GM12875 (cell line): ENCODE data around the gene HTT.

Experiments
- H3K4me3 ChIP-seq: one replicate; pipeline ENCODE4 v1.5.1; 2011; ENCODE audit warnings: low read depth, low read length, control low read depth
- TF ChIP-seq, protein P1 (sequence below): IDR thresholded peaks from 2 replicates; pipeline ENCODE4 v1.5.1; 2011; ENCODE audit warnings: low read depth, mild to moderate bottlenecking, control low read depth, inconsistent platforms, low read length, moderate library complexity, borderline replicate concordance; ENCODE audit not compliant: insufficient read depth

HTT gene

DNA sequence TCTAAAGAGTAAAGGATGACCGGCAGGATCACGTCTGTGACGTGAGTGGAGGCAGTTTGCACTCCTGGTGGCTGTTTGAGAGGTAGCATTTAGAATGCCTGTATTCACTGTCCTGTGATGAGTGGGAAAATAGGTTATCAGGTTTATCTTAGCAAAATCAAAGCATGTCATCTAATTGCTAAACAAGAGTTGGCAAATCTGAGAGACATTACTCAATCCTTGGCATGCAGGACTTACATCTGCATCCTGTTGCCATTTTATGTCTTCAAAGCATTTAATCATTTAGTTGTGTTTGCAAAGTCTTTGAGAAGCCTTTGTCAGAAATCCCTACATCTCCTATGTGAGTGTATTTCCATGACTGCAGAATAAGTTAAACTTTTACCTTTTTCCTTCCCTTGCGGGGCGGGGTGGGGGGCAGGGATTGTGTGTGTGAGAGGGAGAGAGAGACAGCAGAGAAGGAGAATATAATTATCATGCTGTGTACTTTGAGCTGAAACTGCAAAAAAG is 133.1 kb downstream of the HTT start:
- H3K4me3 ChIP-seq: no peak overlapping the region
- TF ChIP-seq, protein P1, sequence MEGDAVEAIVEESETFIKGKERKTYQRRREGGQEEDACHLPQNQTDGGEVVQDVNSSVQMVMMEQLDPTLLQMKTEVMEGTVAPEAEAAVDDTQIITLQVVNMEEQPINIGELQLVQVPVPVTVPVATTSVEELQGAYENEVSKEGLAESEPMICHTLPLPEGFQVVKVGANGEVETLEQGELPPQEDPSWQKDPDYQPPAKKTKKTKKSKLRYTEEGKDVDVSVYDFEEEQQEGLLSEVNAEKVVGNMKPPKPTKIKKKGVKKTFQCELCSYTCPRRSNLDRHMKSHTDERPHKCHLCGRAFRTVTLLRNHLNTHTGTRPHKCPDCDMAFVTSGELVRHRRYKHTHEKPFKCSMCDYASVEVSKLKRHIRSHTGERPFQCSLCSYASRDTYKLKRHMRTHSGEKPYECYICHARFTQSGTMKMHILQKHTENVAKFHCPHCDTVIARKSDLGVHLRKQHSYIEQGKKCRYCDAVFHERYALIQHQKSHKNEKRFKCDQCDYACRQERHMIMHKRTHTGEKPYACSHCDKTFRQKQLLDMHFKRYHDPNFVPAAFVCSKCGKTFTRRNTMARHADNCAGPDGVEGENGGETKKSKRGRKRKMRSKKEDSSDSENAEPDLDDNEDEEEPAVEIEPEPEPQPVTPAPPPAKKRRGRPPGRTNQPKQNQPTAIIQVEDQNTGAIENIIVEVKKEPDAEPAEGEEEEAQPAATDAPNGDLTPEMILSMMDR: no peak

DNA sequence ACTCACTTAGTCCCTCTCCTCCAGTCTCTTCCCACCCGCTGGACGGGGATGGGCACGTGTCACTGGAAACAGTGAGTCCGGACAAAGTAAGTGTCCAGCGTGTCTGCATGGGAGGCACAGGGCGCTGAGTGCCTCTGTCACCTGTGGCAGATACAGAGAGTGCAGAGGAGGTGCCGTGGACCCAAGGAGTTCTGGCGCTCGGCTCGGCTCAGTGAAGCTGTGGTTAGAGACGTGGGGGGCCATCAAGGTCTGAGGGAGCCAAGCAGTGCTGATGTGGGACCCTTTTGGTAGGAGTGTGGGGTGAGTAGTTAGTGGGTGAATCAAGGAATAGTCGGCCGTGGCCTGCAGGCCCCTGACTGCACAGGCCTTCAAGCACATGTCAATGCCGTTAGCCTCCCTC is 134.3 kb downstream of the HTT start:
- TF ChIP-seq, protein P1: no peak
- H3K4me3 ChIP-seq: no peak overlapping the region

DNA sequence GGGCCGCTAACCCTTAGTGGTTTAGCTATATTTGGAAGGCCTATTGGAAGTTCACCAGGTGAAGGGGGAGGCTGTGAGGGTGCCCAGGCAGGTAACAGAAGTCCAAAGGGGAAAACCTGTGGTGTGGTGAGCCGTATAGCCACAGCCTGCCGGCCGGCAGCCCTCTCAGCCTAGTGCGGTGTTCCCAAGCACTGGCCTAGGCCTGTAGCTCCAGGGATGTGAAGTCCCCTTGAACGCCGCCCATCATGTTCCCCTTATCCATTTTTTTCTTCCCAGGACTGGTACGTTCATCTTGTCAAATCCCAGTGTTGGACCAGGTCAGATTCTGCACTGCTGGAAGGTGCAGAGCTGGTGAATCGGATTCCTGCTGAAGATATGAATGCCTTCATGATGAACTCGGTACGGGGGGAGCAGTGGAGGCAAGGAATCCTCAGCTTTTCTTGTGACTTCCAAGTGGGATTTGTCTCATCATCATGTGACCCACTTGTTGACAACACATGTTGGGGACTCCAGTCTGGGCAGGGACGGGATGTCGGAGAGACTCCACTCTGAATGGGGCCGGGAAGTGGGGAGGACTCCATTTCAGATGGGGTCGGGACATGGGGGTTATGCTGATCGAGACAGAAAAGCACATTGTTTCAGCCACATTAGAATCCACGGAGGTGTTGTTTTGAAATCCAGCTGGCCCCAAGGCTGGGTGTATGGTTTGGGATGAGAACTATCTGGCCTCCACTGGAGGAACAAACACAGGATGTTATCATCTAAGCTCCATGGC is 135.3 kb downstream of the HTT start:
- H3K4me3 ChIP-seq: no peak overlapping the region
- TF ChIP-seq, protein P1: no peak

DNA sequence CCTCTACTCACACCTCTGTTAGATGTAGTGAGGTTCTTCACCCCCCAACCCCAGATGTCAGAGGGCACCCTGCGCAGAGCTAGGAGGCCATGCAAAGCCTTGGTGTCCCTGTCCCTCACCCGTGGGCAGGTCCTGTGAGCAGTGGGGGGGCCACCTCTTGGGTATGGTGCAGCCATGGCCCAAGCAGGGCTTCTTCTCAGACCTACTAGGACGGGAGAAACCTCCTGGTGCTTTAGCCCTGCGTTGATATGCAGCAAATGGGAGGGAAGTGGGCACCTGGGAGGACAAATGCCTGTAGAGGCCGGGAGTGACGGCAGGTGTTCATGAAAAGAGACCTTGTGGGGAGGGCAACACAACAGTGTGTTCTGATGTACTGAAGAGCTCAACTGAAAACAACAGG is 136.0 kb downstream of the HTT start:
- H3K4me3 ChIP-seq: no peak overlapping the region
- TF ChIP-seq, protein P1: no peak

DNA sequence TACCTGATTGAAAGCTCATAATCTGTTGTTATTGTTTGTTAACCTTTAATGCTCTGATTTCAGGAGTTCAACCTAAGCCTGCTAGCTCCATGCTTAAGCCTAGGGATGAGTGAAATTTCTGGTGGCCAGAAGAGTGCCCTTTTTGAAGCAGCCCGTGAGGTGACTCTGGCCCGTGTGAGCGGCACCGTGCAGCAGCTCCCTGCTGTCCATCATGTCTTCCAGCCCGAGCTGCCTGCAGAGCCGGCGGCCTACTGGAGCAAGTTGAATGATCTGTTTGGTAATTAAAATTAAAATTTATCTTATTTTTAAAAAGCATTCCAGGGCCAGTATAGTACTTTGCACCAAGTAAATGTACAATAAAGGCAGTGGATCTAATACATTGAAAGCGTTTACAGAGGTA is 137.4 kb downstream of the HTT start:
- H3K4me3 ChIP-seq: no peak overlapping the region
- TF ChIP-seq, protein P1: no peak

DNA sequence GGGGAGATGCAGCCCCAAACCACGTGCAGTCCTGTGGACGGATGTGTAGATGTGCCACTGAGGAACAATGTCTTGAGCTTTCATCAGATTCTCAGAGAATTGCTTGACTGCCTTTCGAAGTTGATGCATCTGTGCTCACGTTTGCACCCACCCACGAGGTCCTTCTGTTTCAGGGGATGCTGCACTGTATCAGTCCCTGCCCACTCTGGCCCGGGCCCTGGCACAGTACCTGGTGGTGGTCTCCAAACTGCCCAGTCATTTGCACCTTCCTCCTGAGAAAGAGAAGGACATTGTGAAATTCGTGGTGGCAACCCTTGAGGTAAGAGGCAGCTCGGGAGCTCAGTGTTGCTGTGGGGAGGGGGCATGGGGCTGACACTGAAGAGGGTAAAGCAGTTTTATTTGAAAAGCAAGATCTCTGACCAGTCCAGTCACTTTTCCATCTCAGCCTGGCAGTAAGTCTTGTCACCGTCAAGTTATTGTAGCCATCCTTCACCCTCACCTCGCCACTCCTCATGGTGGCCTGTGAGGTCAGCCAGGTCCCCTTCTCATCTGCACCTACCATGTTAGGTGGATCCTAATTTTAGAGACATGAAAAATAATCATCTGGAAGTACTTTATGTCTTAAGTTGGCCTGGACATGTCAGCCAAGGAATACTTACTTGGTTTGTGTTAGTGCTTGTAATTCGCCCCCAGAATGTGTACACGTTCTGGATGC is 138.1 kb downstream of the HTT start:
- TF ChIP-seq, protein P1: no peak
- no peak overlapping the region for H3K4me3 ChIP-seq

DNA sequence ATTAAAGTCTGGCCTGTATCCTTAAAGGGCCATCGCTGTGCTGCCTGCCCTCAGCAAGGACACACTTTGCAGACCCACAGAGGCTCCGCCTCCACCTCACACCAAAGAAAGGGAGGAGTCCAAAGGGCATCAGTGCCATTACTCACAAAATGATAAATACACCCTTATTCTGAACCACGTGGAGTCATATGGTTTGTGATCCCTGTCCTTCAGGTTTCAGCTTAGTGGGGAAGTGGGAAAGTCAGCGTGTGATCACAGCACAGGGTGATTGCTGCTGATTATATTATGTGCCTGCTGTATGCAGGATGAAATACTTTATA is 138.6 kb downstream of the HTT start:
- TF ChIP-seq, protein P1: no peak
- H3K4me3 ChIP-seq: no peak overlapping the region
